T1000 (cell line): ENCODE data around the gene SNAI3.

Experiments
- DNase-seq: peaks from one replicate; lab custom pipeline; 2025; ENCODE audit warnings: mixed read lengths; lab: John Stamatoyannopoulos, UW

Gene SNAI3

GRCh38 chr16:88686439-88687253, at the start of gene SNAI3:
Gene SNAI3, minus strand, starts transcription at chr16:88686507. Its CDS starts 101 bp downstream, at chr16:88686406.
- DNase-seq = peak; percentile 33

DNA sequence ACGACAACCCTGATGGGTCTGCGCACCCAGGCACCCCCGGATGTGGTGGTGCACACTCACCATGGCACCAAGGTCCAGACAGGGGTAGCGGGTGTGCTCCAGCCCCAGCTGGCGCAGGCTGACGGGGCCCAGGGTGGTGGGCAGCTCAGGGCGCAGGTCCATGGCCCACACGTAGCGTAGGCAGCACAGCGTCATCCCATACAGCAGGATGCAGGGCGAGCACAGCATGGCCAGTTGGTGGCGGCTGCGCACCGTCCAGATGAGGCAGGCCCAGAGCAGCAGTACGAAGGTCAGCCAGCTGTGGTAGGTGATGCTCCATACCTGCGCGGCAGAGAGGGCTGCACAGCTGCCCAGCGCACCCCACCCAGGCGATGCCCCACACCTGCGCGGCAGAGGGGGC, 49.8 kb upstream of the SNAI3 start:
- DNase-seq = no peak

DNA sequence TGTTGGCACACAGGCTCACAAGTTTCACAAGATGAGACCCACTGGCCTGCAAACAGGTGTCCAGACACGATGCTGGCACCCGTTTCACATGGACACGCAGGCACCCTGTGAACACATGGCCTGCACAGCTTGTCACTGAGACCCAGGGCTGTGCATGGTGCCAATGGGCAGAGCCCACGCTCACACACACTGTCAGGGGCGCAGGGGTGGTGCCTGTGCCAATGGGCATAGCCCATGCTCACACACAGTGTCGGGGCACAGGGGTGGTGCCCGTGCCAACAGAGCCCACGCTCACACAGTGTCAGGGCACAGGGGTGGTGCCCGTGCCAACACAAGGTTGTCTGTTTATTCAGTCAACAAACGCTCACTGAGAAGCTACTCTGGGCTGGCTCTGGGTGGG, 49.3 kb upstream of the SNAI3 start:
- DNase-seq = no peak

DNA sequence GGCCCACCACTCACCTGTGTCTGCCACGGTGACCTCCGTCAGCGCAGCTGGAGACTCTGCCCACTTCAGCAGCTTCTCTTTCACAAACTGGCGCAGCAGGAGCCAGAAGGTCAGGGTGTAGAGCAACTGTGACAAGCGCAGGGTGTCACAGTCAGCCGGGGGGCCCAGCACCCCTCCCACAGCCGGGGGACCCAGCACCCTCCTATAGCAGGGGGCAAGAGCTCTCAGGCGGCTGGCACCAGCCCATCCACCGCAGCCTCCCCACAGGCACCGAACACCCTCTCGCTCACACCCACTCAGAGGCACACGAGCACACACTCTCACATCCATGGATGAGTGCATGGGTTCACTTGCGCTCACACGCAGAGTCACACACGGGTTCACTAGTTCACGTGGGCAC, 48.8 kb upstream of the SNAI3 start:
- no peak for DNase-seq

DNA sequence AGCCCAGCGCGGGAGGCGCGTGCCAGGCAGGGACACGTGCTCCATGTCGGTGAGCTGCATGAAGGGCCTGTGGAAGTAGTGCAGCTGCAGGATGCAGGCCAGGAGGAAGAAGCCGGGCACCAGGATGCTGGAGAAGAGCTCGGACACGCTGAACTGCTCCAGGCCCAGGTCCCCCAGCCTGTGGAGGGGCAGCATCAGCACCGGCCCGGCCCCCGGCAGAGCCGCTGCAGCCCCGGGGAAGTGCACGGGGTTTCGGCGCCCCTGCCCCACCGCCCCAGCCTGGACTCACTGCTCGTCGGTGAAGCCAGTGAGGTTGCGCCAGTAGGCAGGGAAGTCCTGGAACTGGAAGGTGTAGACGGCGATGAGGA, 48.0 kb upstream of the SNAI3 start:
- DNase-seq = no peak

GRCh38 chr16:88733630-88734360, 47.5 kb upstream of the SNAI3 start:
- DNase-seq = no peak

DNA sequence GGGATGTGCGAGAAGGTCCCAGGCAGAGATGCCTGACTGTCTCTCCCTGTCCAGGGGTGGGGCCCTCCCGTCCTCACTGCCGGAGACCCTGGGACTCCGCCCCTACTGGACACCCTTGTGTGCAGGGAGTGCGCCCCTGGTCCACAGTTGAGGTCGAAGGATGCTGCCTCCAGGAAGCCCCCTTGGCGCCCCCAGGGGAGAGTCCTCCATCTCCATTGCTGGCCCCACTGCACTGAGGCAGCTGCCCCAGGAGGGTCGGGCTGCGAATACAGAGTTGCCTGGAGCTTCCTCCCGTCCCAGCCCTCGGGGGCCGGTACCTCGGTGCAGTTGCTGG, 46.6 kb upstream of the SNAI3 start:
- DNase-seq = no peak

GRCh38 chr16:88732172-88732960, 46.1 kb upstream of the SNAI3 start:
- DNase-seq = no peak

DNA sequence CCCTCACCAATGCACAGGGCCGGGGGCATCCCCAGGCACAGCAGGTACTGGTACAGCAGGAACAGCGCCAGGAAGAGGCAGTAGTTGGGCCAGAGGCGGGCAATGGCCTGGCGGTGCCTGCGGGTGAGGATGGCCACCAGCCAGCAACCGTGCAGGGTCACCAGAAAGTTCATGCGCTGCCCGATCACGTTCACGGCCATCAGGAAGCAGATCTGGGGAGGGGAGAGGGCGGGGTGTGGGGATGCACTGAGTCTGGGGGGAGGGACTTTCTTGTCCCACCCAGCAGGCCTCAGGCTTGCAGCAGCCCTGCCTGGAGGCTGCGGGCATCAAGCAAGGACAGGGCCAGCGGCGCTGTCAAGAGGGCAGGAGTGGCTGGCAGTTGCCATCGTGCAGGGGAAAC, 45.4 kb upstream of the SNAI3 start:
- no peak for DNase-seq

DNA sequence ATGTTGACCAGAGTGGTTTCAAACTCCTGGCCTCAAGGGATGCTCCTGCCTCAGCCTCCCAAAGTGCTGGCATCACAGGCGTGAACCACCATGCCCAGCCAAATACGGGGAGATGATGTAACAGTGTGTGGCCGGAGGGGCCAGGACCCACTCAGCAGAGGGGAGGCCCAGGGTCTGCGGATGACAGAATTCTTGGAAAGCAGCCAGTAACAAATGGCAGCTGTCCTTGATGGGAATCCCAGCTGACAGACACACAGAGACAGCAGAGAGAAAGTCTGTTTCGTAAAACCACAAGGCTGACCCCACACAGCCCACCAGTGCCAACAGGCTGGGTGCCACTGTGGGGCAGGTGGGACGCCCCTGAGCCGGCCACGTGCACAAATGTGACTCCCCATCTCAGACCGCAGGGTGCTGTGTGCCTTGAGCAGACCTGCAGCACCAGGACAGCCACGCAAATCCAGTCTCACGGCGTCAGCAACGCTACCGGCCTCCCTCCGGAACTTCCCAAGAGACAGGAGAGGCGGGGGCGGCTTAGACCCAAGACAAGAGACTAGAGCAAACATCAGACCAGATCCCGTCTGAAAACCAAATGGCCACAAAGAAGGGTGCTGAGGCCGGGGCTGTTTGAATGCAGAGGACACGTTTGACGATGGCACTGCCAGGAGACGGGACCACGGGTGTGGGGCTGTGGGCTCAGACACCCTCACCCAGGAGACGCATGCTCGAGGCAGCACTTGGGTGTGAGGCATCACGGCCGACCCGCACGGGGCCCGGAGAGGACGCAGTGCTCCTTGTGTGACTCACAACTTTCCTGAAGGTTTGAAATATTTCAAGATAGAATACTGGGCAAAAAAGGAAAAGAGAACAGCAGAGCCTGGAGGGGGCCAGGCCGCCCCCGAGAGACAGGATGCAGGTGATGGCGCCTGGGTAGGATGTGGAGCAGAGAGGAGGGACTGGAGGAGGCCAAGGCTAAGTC, 44.6 kb upstream of the SNAI3 start:
- DNase-seq = no peak

- no peak for DNase-seq
These were observed 41.6 kb upstream of the SNAI3 start for GRCh38 chr16:88727871-88728270.

DNA sequence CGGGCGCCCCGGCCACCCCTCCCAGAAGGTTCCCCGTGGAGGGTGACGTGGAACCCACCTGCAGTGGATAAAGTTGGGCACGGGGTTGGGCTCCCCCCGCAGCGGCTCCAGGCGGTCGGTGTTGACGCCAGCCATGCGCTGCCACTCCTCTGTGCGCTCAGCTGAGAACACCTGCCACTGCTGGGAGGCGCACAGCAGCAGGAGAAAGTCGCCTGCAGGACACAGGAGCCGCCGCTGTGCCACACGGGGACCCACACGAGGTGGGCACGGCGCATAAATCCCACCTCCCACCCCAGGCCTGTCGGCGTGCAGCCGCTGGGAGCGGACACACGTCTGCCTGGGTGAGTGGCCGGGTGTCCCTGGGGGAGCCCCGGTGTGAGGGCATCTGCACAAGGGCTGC, 40.7 kb upstream of the SNAI3 start:
- DNase-seq = no peak

GRCh38 chr16:88726408-88726749, 40.1 kb upstream of the SNAI3 start:
- no peak for DNase-seq

- DNase-seq = no peak
These were observed 39.5 kb upstream of the SNAI3 start for GRCh38 chr16:88725609-88726407.

GRCh38 chr16:88724855-88725555, 38.7 kb upstream of the SNAI3 start:
- DNase-seq = no peak

DNA sequence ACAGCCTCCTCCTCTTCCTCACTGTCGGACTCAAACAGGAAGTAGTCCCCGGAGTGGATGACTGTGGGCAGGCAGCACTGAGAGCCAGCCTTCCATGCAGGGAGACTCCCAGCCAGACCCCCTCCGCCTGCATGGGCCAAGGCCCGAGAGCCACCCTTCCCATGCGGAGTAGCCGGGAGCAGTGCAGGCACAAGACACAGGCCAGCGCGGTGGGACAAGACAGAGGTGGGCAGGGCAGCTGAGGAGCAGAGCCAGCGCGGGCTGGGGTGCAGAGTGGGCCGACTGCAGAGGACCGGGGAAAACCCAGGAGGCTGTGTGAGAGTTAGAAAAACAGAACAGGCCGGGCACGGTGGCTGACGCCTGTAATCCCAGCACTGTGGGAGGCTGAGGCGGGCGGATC, 37.6 kb upstream of the SNAI3 start:
- no peak for DNase-seq

DNA sequence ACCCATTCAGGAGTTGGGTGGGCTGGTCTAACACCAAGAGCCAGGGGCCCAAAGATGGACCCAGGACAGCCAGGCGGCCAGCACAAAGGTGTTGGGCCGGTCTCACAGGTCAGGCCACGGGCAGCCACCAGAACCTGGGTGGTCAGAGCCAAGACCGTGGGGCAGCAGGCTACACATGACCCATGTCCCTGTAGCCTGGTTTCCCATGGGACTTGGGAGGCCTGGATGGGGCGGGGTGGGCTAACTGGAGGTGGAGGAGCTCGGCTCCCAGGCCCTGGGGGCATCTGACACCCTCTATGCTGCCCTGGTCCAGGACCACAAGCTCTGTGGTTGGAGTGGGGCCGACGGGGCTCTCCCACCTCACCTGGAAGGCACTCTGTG, 37.2 kb upstream of the SNAI3 start:
- no peak for DNase-seq

GRCh38 chr16:88722784-88723506, 36.6 kb upstream of the SNAI3 start:
- DNase-seq = no peak
